Stimulated activated CD8-positive, alpha-beta memory T cell treated with anti-CD3 and anti-CD28 coated beads, Interleukin-7, amount 100 ng/mL, for 48 hours (primary cell): ENCODE measurements around the gene CCDC120.

Experiments used
- DNase-seq, 2 donors: peaks; one replicate each; pipeline ENCODE4 v3.0.0-alpha.2; 2020; ENCODE audit warnings: low read depth in 1 of 2; ENCODE audit errors: extremely low read depth in 1 of 2

CCDC120 gene

DNA sequence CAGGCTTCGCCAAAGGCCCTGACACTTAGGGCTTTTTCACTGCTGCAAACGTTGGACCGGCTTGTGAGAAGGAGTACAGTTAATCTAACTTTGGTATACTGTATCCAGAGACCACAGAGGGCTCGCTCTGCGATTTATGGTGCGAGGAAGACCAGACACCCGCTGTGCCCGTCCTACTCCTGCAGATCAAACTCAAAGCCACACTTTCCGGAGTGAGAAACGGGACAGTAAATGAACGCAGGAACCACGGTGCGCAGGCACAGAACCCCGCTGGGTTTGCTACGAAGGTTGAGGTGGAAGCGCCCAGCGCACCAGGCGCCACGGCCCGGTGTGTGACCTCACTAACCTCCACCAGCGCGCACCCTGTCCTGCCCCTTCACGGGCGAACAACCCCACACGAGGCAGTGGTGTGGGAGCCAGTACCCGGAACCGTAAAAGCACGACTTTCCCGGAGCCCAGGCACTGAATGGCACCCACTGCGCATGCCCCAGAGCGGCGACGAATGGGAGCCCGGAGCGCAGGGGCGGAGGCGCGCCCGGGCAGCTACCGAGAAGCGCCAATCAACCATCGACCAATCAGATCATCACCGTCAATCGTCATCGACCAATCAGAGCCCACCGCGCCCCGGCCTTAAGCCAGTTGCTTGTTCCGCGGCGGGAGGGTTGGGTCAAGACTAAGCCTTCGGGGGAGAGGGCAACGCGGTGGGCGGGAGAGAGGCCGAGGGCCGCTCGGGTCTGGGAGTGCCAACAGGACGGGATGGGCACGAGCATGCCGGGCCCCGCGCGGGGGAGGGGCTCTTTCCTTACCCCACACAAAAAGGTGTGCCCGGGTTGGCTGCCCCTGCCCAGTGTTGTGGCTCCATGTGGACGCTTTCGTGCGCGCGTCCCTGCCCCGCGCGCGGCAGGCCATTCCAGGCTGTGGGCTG is 42.2 kb downstream of the CCDC120 start:
- peak; percentile 75 to 82 for DNase-seq

DNA sequence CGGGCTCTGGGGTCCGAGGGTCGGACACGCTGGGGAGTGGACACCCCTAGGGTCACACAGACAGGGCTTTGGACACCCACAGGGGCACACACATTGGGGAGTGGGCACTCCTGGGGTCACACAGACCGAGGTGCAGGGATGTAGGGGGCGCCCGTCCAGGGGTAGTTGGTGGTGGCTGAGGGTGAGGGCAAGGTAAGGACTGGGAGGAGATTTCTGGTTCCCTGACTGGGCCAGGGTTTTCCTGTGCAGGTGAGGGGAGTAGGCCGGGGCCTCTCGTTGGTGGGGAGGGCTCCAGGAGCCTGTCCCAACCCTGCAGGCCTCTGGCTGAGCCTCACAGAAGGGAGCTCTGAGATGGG is 42.8 kb downstream of the CCDC120 start:
- DNase-seq = no peak

DNA sequence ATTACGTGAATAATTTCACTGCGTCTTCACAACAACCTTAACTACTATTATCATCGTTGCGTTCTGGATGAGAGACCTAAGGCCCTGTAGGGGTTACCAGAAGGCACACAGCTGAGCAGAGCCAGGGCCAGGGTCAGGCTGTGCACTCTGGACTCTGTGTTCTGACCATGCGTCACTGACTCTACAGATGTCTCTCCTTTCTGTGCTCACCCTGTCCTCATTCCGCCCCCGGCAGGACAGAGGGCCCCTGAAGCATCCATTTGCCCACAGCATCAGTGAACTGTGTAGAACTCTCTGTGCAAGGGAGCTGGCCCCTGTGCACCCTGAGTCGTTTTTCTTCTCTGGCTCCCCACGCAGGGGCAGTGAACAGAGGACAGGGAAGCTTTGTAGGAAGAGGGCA is 43.4 kb downstream of the CCDC120 start:
- no peak for DNase-seq

DNA sequence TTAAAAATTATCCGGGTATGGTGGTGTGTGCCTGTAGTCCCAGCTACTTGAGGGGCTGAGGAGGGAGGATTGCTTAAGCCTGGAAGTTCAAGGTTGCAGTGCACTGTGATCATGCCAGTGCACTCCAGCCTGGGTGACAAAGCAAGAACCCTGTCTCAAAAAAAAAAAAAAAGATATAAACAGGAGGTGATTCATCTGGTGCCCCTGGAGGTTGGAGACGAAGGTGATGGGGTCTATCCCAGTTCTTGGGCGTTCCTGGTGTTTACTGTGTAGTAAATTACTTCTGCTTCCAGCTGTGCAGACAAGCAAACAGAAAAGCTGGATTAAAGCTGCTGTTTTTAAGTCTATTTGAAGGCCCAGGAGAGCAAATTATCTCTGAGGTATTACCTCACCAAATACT is 44.8 kb downstream of the CCDC120 start:
- no peak for DNase-seq

DNA sequence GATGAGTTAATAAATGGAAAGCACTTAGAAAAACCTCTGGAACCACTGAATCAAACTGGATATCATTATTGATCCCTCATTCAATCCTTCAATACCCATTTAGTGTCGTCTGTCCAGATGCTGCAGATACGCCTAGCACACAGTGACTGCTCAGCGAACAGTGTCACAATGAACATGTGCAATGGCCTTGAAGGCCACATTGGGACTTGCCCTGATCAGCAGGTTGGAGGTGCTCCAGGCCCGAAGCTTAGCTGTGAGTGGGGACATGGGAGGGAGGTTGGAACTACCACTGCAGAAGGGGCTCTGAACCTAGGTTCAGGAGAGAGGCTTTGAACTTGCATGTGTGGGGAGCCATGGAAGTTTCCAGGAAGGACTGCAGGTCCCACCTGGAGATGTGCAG is 47.5 kb downstream of the CCDC120 start:
- no peak for DNase-seq

DNA sequence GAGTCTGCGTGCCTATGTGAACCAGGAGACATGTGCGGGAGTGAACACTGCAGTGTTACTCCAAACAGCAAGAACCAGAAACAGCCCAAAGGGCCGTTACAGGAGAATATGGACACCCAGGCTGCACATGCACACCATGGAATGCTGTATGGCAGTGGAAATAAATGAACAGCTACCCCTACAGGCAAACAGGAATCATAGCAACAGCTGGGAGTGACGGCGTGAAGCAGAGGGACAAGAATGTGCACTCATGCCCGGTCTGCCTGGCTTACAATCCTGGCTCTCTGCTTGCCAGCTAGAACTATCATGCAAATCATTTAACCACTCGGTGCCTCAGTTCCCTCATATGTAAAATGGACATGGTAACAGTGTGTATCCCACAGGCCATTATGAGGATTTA is 48.1 kb downstream of the CCDC120 start:
- DNase-seq = no peak

DNA sequence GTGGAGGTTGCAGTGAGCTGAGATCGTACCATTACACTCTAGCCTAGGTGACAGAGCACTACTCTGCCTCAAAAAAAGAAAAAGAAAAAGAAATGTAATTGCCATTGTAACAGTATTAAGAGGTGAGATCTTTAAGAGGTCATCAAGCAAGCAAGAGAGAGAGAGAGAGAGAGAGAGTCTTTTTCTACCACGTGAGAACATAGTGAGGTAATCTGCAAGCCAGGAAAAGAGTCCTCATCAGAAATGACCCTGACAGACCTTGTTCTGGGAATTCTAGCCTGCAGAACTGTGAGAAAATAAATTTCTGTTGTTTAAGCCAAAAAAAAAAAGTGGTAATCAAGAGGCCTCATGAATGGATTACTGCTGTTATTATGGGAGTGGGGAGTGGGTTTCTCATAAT is 49.8 kb downstream of the CCDC120 start:
- DNase-seq = no peak

DNA sequence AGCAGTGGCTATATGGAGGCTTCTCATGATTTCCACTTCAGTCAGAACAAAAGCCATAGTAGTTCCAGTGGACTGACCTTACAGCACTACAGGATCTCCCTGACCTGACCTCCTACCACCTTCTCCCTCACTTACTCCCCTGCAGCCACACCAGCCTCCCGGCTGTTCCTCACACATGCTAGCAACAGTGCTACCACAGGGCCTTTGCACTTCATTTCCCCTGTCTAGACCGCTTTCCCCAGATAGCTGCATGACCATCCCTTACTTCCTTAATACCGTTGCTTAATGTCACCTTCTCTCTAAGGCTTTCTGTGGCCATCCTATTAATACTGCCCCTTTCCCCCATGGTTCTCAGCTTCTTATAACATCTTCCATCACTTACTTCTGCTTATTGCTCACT is 51.6 kb downstream of the CCDC120 start:
- no peak for DNase-seq

DNA sequence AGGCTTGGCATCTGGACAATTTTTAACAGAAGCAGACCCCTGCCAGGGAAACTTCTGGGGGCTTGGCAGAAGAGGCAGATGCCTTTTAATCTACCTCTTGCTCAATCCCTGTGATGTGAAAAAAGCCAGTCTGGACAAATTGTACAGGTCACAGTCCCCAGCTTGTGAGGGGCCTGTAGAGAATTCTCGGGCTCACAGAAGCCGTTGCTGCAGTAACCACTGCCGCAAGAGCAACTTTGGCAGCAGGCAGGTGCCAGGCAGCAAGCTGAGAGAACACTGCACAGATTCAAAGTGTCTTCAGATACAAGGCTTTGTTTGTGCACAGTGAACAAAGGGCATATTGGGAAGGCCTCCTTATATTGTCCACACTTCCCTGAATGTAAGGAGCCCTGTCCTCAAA is 53.0 kb downstream of the CCDC120 start:
- DNase-seq = no peak

DNA sequence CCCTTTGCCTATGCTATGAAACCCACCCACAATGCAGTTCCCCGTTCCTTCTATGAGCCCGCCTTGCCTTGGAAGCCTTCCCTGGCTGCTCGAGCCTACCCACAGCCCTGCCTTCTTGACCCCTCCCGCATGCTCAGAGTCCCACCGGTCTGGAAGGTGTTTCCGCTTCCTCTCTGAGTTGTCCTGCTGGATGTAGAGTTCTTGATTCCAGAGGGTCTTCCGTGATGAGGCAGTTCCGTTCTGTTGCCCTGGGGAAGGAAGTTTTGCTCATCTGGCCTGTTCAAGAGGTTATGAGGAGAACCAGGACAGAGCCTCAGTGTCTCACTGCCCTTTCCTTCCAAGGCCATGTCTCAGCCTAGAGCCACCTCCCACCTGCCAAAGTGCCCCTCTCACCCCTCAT is 57.3 kb downstream of the CCDC120 start:
- DNase-seq = no peak

DNA sequence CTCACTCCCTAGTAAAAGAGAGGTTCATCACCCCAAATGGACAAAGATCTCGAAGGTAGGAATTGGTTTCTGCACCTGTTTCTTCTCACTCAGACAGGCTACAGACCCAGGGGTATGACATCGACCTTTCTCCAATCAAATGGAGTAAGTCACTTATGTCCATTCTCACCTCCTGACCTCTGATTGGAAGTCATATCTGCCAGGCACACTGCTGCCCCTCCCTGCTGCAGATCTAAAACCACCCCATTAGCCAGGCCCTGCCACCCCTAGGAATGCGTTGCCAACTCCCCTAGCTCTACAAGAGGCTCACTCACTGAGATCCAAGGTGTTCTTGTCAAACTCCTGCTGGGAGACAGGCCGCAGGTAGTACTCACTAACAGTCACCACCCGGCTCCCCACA is 57.9 kb downstream of the CCDC120 start:
- no peak for DNase-seq

DNA sequence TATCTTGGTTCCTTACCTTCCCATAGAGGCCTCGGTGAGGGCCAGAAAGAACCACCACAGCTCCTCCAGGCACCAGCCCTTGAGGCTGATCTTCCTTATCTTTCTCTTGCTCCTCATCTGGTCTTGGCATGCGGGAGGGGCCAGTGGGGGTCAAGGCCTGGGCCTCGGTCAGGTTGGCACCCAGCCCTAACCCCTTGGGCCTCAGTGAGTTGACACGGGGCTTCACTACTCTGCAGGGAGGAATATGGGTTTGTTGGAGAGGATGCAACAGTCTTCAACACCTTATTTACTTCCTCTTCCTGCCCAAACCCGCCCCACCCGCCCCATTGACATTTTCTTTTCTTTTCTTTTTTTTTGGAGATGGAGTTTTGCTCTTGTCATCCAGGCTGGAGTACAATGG is 58.8 kb downstream of the CCDC120 start:
- DNase-seq = no peak
